Renal pelvis (tissue), 12 donors: ENCODE measurements around the gene RETN. TPM values are rescaled to one million over a fixed set of nuclear protein-coding genes. Genes with fewer than 3 reads are reported as not detected.

Experiments
- DNase-seq: peaks from one replicate; pipeline ENCODE4 v3.0.0-alpha.2; 2013
- long read RNA-seq, 16 experiments: transcript quantifications; one replicate each; lab custom pipeline, GENCODE V29; 2026
- polyA plus RNA-seq, 3 donors: library from polyadenylated mRNA; unstranded; fragments of 120-200 nt; gene quantifications; one replicate each; pipeline ENCODE4 v1.2.1, GENCODE V29; 2013; ENCODE audit not compliant: insufficient read length in 3 of 3

The RETN gene, protein sequence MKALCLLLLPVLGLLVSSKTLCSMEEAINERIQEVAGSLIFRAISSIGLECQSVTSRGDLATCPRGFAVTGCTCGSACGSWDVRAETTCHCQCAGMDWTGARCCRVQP
- 1 to 10 TPM; 1.3 to 2.2 (median 1.4) TPM for polyA plus RNA-seq
- long read RNA-seq, donor 1, partial matches to known transcripts, result 0 of 3 reads
- long read RNA-seq, donor 1, other reads (novel, unspliced or antisense), result 0 of 3 reads
- long read RNA-seq, donor 2, partial matches to known transcripts, result 0 of 2 reads
- long read RNA-seq, donor 2, other reads (novel, unspliced or antisense), result 0 of 2 reads
- long read RNA-seq, donor 3, partial matches to known transcripts, result 0 of 1 reads
- long read RNA-seq, donor 3, other reads (novel, unspliced or antisense), result 0 of 1 reads
- long read RNA-seq, donor 4, partial matches to known transcripts, result 0 of 3 reads
- long read RNA-seq, donor 4, other reads (novel, unspliced or antisense), result 0 of 3 reads
- long read RNA-seq, donor 5, partial matches to known transcripts, result 0 of 1 reads
- long read RNA-seq, donor 5, other reads (novel, unspliced or antisense), result 0 of 1 reads
- long read RNA-seq, donor 6, partial matches to known transcripts, result 0 of 2 reads
- long read RNA-seq, donor 6, other reads (novel, unspliced or antisense), result 0 of 2 reads
- long read RNA-seq, donor 7, partial matches to known transcripts, result 0 of 2 reads
- long read RNA-seq, donor 7, other reads (novel, unspliced or antisense), result 0 of 2 reads
- long read RNA-seq, donor 8, partial matches to known transcripts, result 0 of 1 reads
- long read RNA-seq, donor 8, other reads (novel, unspliced or antisense), result 0 of 1 reads
- long read RNA-seq, donor 9, result 0 reads
- long read RNA-seq, donor 10, partial matches to known transcripts, result 0 of 1 reads
- long read RNA-seq, donor 10, other reads (novel, unspliced or antisense), result 0 of 1 reads
- long read RNA-seq, donor 11, result 0 reads
- long read RNA-seq, donor 12, partial matches to known transcripts, result 0 of 3 reads
- long read RNA-seq, donor 12, other reads (novel, unspliced or antisense), result 0 of 3 reads
- long read RNA-seq, donor 13, result 0 reads
- long read RNA-seq, donor 14, result 0 reads
- long read RNA-seq, donor 15, result 0 reads
- long read RNA-seq, donor 16, result 0 reads

DNA sequence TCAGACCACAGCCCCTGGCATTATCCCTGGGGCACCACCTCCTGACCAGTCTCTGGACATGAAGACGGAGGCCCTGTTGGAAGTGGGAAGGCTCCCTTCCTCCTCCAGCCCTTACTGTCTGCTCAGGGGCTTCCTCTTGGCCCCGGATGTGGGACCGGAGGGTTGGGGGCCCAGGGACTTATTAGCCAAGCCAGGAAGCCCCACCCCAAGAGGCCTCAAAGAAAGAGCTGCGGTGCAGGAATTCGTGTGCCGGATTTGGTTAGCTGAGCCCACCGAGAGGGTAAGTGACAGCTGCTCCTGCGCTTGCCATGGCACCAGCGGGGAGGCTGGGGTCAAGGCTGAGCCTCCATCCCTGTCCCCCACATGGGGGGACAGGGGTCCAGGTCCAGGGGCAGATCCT, at the start of gene RETN:
RETN (plus strand) TSS at position 208 of the 400 bp plus-strand sequence. CDS start 278 bp downstream, outside the sequence.
- no peak for DNase-seq

GRCh38 chr19:7619671-7620441, 49.0 kb upstream of the RETN start:
- DNase-seq, result no peak

DNA sequence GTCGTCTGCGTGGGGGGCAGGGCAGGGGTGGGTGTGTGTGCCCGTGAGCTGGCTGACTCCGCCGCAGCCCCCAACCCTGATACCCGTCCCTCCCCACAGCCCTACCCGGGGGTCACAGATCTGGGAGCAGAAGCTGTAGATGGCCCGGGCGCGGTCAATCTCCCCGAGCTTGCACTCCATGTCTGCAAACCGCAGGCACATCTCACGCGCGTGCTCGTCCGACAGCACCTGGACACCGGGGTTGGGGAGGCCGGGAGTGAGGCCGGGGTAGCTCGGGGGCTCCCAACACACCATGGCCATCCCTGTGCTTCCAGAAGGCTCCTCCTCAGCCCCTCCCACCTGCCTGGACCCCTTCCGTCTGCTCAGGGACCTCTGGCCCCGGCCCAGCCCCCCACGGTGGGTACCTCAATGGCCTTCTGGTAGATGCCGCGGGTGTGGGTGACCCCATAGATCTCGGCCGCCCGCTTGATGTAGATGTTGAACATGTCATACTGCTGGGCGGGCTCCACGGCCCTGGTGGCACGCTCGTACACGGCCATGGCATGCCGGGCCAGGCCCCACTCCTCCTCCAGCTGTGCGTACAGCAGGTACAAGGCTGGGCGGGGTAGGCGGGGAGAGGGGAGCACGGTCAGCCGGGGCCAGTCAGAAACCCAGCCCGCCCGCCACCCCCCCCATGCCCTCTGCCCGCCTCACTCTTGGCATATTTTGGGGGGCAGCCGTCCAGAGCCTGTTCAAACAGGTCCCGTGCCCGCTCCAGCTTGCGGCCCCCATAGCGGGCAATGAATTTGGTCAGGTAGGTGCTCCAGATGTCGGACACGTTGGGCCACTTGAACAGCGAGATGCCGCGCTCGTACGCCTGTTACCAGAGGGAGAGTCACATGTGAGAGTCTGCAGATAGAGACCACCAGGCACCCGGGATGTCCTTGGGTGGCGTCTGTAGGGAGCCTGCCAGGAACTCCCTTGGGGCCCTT, 48.1 kb upstream of the RETN start:
- no peak for DNase-seq

DNA sequence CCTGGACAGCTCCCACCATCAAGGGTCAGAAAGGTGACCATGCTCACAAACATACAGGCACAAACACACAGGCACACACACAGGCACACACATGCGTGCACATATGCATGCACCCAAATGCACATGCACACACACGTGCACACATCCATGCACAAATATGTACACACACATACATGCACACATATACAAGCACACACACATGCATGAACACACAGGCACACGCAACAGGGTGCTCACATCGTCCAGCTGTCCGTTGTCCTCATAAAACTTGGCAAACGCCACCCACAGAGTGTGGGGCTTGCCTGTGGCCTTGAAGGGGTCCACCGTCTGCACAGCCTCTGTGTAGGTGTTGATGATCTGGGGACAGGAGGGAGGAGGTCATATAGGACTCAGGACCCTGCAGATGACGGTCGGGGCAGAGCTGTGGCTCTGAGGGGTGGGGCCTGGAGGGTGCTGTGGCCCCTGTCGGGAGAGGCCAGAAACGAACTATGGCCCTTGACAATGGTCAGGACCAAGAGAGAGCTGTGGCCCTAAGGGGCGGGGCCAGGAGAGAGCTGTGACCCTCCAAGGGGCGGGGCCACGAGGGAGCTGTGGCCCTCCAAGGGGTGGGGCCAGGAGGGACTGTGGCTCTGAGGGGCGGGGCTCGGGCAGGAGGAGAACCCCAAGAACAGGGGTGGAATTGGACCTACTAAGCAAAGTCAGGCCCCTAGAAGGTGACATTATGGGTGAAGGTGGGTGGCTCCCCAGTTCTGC, 45.7 kb upstream of the RETN start:
- no peak for DNase-seq

- DNase-seq, result no peak
Measured at GRCh38 chr19:7623725-7624603, 44.9 kb upstream of the RETN start.

DNA sequence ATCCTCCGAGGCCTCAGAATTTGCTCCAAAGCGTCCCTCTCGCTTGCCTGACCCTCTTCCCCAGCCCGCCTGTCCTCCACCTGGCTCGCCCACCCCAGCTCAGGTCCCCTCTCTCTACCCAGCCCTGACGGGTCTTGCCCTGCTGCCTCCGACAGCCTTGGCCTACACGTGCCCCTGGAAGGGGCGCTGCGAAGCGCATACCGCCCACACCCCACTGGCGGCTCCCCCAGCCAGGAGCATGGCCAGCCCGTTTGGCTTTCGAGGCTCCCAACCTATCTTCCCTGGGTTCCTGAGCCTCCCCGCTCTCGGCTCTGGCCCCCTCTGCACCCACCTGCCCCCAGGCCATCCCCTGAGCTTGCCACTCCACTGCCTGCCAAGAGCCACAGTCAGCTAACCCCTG, 44.0 kb upstream of the RETN start:
- DNase-seq, result no peak

GRCh38 chr19:7625763-7626372, 43.0 kb upstream of the RETN start:
- no peak for DNase-seq

DNA sequence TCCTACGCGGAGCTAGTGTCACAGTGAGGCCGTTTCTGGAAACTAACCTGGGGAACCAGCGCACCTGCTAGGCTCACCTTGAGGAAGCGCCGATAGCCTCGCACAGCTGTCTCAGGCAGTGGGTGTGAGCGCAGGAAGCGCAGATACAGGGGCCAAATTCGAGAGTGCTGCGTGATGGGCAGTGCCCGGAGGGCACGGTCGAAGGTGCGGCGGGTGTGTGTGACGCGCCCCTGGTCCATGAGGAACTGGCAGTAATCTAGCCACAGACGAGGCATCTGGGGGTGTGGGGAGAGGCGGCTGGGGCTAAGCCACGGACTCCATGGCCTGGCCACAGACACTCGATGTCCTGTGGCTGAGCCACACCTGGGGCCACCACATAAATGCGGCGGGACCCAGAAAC, 41.7 kb upstream of the RETN start:
- DNase-seq, result no peak

DNA sequence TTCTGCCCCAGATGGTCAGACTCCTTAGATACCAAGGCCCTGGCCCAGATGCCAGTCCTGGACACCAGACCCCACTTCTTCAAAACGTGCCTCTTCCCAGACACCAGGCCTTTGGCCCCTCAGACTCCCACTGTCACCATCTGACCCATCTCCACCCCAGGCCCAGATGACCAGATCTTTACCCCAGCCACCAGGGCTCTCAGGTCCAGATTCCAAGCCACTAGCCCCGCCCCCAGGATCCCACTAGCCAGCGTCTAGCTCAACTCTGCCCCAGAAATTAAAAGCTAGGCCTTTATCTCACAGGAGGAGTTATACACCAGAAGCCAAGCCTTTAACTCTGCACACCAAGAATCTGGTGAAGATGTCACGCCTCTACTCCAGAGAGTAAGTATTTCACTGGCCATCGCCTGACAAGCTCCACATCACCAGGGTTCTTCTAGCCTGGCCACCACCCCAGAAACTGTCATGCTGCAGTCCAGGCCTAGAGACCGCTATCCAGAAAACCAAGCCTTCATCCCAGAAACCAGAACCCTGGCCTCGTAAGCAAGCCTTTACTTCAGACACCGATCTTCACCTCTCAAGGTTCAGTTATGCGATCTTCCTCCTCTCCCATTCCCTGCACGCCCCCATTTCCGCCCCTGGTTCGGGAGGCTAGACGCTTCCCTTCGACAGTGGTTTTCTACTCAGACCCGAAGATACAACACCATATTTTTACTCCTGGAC, 40.1 kb upstream of the RETN start:
- DNase-seq, result no peak

GRCh38 chr19:7629347-7630054, 39.3 kb upstream of the RETN start, which contains the start of the genes PET100 and XAB2:
PET100 (plus strand) TSS chr19:7629793; CDS start chr19:7629834, 41 bp downstream.
XAB2 (minus strand) TSS chr19:7629545; CDS start chr19:7629527, 18 bp downstream.
- DNase-seq, result peak; percentile 99

DNA sequence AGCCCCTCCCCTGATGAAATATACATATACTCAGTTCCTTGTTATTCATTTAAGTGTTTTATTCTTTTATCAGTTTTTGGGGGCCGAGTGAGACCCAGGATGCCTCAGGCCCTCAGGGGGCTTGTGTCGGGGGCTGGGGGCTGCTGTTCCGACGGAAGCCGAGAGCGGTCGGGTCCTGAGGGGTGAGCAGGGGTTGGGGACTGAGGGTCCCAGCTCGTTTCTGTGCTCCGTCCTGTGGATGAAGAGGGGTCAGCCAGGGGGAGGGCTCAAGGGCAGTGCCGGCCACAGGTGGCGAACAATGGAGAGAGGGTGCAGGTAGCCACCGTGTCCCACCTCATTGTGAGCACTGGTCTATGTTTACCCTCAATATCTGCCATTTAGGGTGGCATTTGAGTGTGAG, 37.3 kb upstream of the RETN start:
- DNase-seq, result no peak

DNA sequence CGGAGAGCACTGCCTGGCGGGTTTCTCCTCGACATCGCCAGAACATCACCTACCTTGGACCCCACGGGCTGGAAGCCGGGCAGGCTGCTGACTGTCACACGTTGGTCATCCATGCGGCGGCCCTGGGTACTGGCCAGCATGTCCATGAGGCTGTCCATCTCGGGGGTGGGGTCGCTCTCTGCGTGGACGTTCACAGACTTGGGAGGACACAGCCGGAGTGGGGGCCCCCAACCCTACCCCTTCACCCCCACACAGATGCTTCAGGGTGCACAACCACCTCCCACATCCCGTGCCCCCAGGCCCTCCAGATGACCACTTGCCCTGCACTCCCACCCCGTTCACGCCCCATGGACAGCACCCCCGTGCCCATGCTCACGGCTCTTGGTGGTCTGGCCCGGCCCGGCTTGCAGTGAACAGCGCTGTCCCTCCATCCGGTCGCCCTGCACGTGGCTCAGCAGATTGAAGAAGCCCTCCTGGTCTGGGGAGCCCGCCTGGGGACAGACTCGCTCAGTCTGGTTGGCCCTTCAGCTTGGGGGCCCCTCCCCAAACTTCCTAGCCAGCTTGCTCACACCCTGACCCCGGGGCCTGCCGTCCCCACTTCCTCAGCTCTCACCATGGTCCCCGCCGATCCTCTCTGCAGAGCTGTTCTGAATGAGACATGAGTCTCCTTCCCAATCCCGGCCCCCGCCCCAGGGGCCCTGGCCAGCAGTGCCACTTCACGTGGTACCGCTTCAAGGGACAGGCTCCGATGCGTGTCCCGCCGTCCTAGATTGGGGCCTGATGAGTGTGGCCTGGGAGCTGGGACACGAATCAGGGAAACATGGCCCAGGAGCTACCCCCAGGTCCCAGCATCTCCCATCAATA, 36.3 kb upstream of the RETN start:
- no peak for DNase-seq

DNA sequence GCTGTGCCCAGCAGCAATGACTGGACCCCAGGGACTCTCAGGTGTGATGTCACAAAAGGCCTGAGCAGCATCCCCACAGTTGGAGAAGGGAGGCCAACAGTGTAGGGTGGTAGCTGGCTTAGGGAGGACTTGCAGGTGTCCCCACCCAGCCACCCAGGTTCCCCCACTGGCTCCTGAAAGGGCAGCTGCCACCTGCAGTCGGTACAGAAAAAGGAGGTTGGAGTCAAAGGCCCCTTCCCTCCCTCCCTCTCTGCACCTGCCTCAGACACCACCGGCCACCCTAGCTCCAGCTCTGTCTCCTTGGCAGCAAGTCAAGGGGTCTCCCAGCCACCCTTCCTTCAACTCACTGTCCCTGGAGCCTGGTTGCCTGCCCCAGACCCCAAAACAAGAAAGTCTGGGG, 35.2 kb upstream of the RETN start, which contains the start of gene PCP2:
PCP2 (minus strand) TSS at position 22 of the 400 bp plus-strand sequence. CDS start 262 bp downstream, outside the sequence.
- DNase-seq, result no peak

GRCh38 chr19:7635670-7636069, 33.2 kb upstream of the RETN start:
- DNase-seq, result no peak

- DNase-seq, result no peak
Measured at GRCh38 chr19:7636317-7636690, 32.5 kb upstream of the RETN start.
